ENCODE data around the gene SNRNP25. TPM values are rescaled to one million over a fixed set of nuclear protein-coding genes. Genes with fewer than 3 reads are reported as not detected.

SNRNP25 gene
- total and polyA plus RNA-seq, 4 donors: 15.1 to 22.2 (median 17.7) TPM

DNA sequence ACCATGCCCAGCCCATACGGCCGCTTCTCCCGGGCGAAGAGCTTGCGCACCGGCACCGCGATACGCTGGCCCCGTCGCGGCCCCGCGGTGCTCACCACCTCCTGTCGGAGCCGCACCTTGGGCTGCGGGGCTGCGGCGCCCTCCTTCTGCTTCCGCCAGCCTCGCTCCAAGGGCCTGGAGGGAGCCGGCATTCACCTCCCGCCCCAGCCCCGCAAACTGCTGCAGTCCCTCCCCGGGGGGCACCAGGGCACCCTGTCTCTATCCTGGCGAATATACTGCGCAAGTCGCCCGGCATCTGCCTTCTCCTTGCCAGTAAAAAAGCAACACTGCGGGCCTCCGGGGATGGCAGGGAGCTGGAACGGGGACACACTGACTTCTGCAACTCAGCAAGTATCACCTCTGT is 8.3 kb downstream of the SNRNP25 start:
- no peak overlapping the region for H3K9ac ChIP-seq (ENCODE audit: low read depth in 1 of 2, low read length in 2 of 2)
- H3K4me1 ChIP-seq (ENCODE audit: control insufficient read depth in 4 of 4, insufficient read depth in 4 of 4, low read length in 3 of 4): peaks cover 2 to 15% (median 5%) of the 10 kb centered on the region in 4 donors
- no peak overlapping the region for H3K27ac ChIP-seq (ENCODE audit: low read depth in 1 of 2, low read length in 2 of 2)
- DNase-seq (ENCODE audit: low spot score): no peak
- H3K4me3 ChIP-seq (ENCODE audit: low read depth in 1 of 3, low read length in 3 of 3): no peak overlapping the region
- TF ChIP-seq HNF4G (IDR thresholded peaks at IDR 0.05) (no peak), EGR1 (IDR thresholded peaks at IDR 0.05; ENCODE audit: low read depth in 2 of 2) (no peak), RAD21 (IDR thresholded peaks at IDR 0.05) (no peak), TAF1 (conservative IDR thresholded peaks at IDR 0.05) (no peak), NR2F2 (IDR thresholded peaks at IDR 0.05) (no peak), ATF3 (IDR thresholded peaks at IDR 0.05) (no peak), CTCF (IDR thresholded peaks at IDR 0.05; ENCODE audit: low read depth, low read length, missing input control) (no peak), SP1 (IDR thresholded peaks at IDR 0.05) (no peak), RXRA (IDR thresholded peaks at IDR 0.05) (no peak), JUND (IDR thresholded peaks at IDR 0.05) (no peak), FOXA2 (IDR thresholded peaks at IDR 0.05) (no peak), FOXA1 (IDR thresholded peaks at IDR 0.05) (no peak), HNF4A (conservative IDR thresholded peaks at IDR 0.05) (no peak)
- TF ChIP-seq, protein P1, sequence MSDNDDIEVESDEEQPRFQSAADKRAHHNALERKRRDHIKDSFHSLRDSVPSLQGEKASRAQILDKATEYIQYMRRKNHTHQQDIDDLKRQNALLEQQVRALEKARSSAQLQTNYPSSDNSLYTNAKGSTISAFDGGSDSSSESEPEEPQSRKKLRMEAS (IDR thresholded peaks at IDR 0.05): no peak
- no peaks in the 10 kb centered on the region for H3K27me3 ChIP-seq (ENCODE audit: control insufficient read depth in 4 of 4, insufficient read depth in 4 of 4, low read length in 3 of 4)
- 94% methylated on average over 32 of the region's 32 CpGs for WGBS
- H3K36me3 ChIP-seq (ENCODE audit: control insufficient read depth in 4 of 4, insufficient read depth in 3 of 4, low read depth in 1 of 4, low read length in 3 of 4): peaks cover 2 to 22% (median 3%) of the 10 kb centered on the region in 4 donors
- H3K9me3 ChIP-seq (ENCODE audit: control insufficient read depth in 4 of 4, low read length in 3 of 4): no peaks in the 10 kb centered on the region

GRCh38 chr16:62283-62967 is 8.8 kb downstream of the SNRNP25 start:
- Histone ChIP-seq H3K4me1 (ENCODE audit: control insufficient read depth in 4 of 4, insufficient read depth in 4 of 4, low read length in 3 of 4) (peaks cover 2 to 18% (median 7%) of the 10 kb centered on the region in 4 donors), H3K9me3 (ENCODE audit: control insufficient read depth in 4 of 4, low read length in 3 of 4) (no peaks in the 10 kb centered on the region), H3K27ac (ENCODE audit: low read depth in 1 of 2, low read length in 2 of 2) (no peak overlapping the region), H3K36me3 (ENCODE audit: control insufficient read depth in 4 of 4, insufficient read depth in 3 of 4, low read depth in 1 of 4, low read length in 3 of 4) (peaks cover 0 to 17% (median 0%) of the 10 kb centered on the region in 4 donors), H3K27me3 (ENCODE audit: control insufficient read depth in 4 of 4, insufficient read depth in 4 of 4, low read length in 3 of 4) (no peaks in the 10 kb centered on the region), H3K4me3 (ENCODE audit: low read depth in 1 of 3, low read length in 3 of 3) (no peak overlapping the region), H3K9ac (ENCODE audit: low read depth in 1 of 2, low read length in 2 of 2) (no peak overlapping the region)
- no peak for DNase-seq (ENCODE audit: low spot score)
- TF ChIP-seq HNF4A (conservative IDR thresholded peaks at IDR 0.05) (no peak), GABPA (IDR thresholded peaks at IDR 0.05 in 1 of 2, conservative IDR thresholded peaks at IDR 0.05 in 1 of 2) (no peak), RXRA (IDR thresholded peaks at IDR 0.05) (no peak), YY1 (IDR thresholded peaks at IDR 0.05) (no peak), CTCF (IDR thresholded peaks at IDR 0.05; ENCODE audit: low read depth, low read length, missing input control) (no peak), SP1 (IDR thresholded peaks at IDR 0.05) (no peak), ATF3 (IDR thresholded peaks at IDR 0.05) (no peak), FOXA1 (IDR thresholded peaks at IDR 0.05) (no peak), NR2F2 (IDR thresholded peaks at IDR 0.05) (no peak), RAD21 (IDR thresholded peaks at IDR 0.05) (no peak), EGR1 (IDR thresholded peaks at IDR 0.05; ENCODE audit: low read depth in 2 of 2) (no peak), HNF4G (IDR thresholded peaks at IDR 0.05) (no peak), TAF1 (conservative IDR thresholded peaks at IDR 0.05) (no peak), JUND (IDR thresholded peaks at IDR 0.05) (no peak)
- TF ChIP-seq, protein P1 (IDR thresholded peaks at IDR 0.05): no peak
- TF ChIP-seq, protein P2, sequence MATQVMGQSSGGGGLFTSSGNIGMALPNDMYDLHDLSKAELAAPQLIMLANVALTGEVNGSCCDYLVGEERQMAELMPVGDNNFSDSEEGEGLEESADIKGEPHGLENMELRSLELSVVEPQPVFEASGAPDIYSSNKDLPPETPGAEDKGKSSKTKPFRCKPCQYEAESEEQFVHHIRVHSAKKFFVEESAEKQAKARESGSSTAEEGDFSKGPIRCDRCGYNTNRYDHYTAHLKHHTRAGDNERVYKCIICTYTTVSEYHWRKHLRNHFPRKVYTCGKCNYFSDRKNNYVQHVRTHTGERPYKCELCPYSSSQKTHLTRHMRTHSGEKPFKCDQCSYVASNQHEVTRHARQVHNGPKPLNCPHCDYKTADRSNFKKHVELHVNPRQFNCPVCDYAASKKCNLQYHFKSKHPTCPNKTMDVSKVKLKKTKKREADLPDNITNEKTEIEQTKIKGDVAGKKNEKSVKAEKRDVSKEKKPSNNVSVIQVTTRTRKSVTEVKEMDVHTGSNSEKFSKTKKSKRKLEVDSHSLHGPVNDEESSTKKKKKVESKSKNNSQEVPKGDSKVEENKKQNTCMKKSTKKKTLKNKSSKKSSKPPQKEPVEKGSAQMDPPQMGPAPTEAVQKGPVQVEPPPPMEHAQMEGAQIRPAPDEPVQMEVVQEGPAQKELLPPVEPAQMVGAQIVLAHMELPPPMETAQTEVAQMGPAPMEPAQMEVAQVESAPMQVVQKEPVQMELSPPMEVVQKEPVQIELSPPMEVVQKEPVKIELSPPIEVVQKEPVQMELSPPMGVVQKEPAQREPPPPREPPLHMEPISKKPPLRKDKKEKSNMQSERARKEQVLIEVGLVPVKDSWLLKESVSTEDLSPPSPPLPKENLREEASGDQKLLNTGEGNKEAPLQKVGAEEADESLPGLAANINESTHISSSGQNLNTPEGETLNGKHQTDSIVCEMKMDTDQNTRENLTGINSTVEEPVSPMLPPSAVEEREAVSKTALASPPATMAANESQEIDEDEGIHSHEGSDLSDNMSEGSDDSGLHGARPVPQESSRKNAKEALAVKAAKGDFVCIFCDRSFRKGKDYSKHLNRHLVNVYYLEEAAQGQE (IDR thresholded peaks at IDR 0.05): no peak
- 96% methylated on average over 34 of the region's 34 CpGs for WGBS

Data from liver (tissue), 9 donors.